Keratinocyte (primary cell): Measurements from ENCODE around the gene ELF3.

Experiments used
- EZH2 ChIP-seq: IDR thresholded peaks from one replicate; pipeline ENCODE4 v1.6.1; 2012; ENCODE audit warnings: inconsistent platforms, mild to moderate bottlenecking, low read length, moderate library complexity
- TF ChIP-seq, protein P1 (sequence below), 3 experiments: IDR thresholded peaks in 1 of 3; conservative IDR thresholded peaks in 1 of 3; optimal IDR thresholded peaks in 1 of 3; 2 replicates in 2 of 3; 3 replicates in 1 of 3; pipeline versions ENCODE3 to v1.5.1; 2011; ENCODE audit warnings: low read length in 3 of 3, mild to moderate bottlenecking in 3 of 3, moderate library complexity in 2 of 3, control low read depth in 1 of 3, inconsistent platforms in 1 of 3; ENCODE audit not compliant: insufficient read depth in 2 of 3; ENCODE audit errors: extremely low read depth in 1 of 3

DNA sequence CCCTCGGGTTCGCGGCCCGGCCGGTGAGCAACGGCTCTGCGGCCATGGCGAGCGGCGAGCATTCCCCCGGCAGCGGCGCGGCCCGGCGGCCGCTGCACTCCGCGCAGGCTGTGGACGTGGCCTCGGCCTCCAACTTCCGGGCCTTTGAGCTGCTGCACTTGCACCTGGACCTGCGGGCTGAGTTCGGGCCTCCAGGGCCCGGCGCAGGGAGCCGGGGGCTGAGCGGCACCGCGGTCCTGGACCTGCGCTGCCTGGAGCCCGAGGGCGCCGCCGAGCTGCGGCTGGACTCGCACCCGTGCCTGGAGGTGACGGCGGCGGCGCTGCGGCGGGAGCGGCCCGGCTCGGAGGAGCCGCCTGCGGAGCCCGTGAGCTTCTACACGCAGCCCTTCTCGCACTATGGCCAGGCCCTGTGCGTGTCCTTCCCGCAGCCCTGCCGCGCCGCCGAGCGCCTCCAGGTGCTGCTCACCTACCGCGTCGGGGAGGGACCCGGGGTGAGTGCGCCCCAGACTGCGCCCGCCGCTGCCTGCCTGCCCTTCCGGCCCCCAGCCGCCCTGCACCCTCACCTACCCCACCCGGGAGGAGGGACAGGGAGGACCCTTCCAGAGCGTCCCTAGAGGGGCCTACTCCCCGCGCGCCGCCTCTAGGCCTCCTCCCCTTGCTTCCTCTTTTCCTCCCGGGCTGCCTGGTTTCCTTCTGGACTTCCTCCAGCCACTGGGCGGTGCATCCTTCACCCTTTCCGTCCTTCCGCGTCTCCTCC lies 27.6 kb upstream of the ELF3 start, which contains the start of gene RNPEP:
- TF ChIP-seq, protein P1, sequence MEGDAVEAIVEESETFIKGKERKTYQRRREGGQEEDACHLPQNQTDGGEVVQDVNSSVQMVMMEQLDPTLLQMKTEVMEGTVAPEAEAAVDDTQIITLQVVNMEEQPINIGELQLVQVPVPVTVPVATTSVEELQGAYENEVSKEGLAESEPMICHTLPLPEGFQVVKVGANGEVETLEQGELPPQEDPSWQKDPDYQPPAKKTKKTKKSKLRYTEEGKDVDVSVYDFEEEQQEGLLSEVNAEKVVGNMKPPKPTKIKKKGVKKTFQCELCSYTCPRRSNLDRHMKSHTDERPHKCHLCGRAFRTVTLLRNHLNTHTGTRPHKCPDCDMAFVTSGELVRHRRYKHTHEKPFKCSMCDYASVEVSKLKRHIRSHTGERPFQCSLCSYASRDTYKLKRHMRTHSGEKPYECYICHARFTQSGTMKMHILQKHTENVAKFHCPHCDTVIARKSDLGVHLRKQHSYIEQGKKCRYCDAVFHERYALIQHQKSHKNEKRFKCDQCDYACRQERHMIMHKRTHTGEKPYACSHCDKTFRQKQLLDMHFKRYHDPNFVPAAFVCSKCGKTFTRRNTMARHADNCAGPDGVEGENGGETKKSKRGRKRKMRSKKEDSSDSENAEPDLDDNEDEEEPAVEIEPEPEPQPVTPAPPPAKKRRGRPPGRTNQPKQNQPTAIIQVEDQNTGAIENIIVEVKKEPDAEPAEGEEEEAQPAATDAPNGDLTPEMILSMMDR (optimal IDR thresholded peaks at IDR 0.05 in 1 of 3, IDR thresholded peaks at IDR 0.05 in 1 of 3, conservative IDR thresholded peaks at IDR 0.05 in 1 of 3; ENCODE audit: extremely low read depth in 1 of 3, insufficient read depth in 2 of 3, low read length in 3 of 3): peak in 2 of 3 experiments; percentile 16 to 38
- no peak for TF ChIP-seq EZH2
